B cell (primary cell): ENCODE data around the gene TRMT112. TPM values are rescaled to one million over a fixed set of nuclear protein-coding genes. Genes with fewer than 3 reads are reported as not detected.

ENCODE experiments used
- ATAC-seq: fragments of 200-7000 bp; cut with Tn5 transposase; one replicate; pipeline ENCODE4 v1.10.0; 2021; ENCODE audit warnings: low read depth, mild to moderate bottlenecking, moderate number of reproducible peaks, moderate library complexity
- CTCF ChIA-PET: fragments of 350-600 bp; sonication (Branson Sonifier 250); formaldehyde crosslinking; loops from one replicate; lab custom pipeline; 2021; ENCODE audit warnings: antibody characterized with exemption, inconsistent platforms; lab: Charles Lee
- POLR2A ChIA-PET: fragments of 350-600 bp; sonication (Branson Sonifier 250); formaldehyde crosslinking; loops from one replicate; lab custom pipeline; 2021; ENCODE audit warnings: antibody characterized with exemption; lab: Charles Lee
- DNase-seq: peaks from one replicate; pipeline ENCODE4 v3.0.0; 2013
- H2AFZ ChIP-seq: 2 replicates; pipeline ENCODE4 v1.6.1; 2012; ENCODE audit warnings: mild to moderate bottlenecking, low read depth, low read length; ENCODE audit not compliant: insufficient read depth, poor library complexity, severe bottlenecking
- H3K27ac ChIP-seq, 2 donors: 1 replicate in 1 of 2; 2 replicates in 1 of 2; pipeline ENCODE4 v1.5.1; 2012 to 2013; ENCODE audit warnings: low read length in 2 of 2, mild to moderate bottlenecking in 2 of 2, moderate library complexity in 1 of 2
- H3K27me3 ChIP-seq, 4 experiments: fragments of 200-600 bp in 1 of 4; sonication (generic) in 1 of 4; replicated peaks in 1 of 4; 1 replicate in 2 of 4; 2 replicates in 2 of 4; pipeline versions ENCODE4 v1.6.1 to v1.7.0; 2013 to 2016; ENCODE audit warnings: low read length in 3 of 4, mild to moderate bottlenecking in 2 of 4, mixed read lengths in 1 of 4, moderate library complexity in 1 of 4; ENCODE audit not compliant: insufficient read depth in 4 of 4, control insufficient read depth in 3 of 4; ENCODE audit errors: control extremely low read depth in 1 of 4
- H3K36me3 ChIP-seq, 2 experiments: replicated peaks in 1 of 2; 1 replicate in 1 of 2; 2 replicates in 1 of 2; pipeline versions ENCODE4 v1.6.1 to v1.7.1; 2013; ENCODE audit warnings: low read length in 1 of 2; ENCODE audit not compliant: insufficient read depth in 2 of 2, control insufficient read depth in 1 of 2; ENCODE audit errors: control extremely low read depth in 1 of 2, extremely low read depth in 1 of 2
- H3K4me1 ChIP-seq, 2 donors: fragments of 200-600 bp in 1 of 2; sonication (generic) in 1 of 2; 1 replicate in 1 of 2; 2 replicates in 1 of 2; pipeline versions ENCODE4 v1.5.1 to v1.6.1; 2013 to 2017; ENCODE audit warnings: low read length in 2 of 2; ENCODE audit not compliant: control insufficient read depth in 2 of 2, insufficient read depth in 2 of 2
- H3K4me2 ChIP-seq: replicated peaks from 2 replicates; pipeline ENCODE3; 2012; ENCODE audit warnings: mild to moderate bottlenecking, low read depth, low read length; ENCODE audit not compliant: poor library complexity, severe bottlenecking
- H3K4me3 ChIP-seq, 5 experiments: fragments of 200-600 bp in 1 of 5; sonication (generic) in 1 of 5; 1 replicate in 3 of 5; 2 replicates in 2 of 5; pipeline versions ENCODE4 v1.5.1 to v1.7.0; 2011 to 2016; ENCODE audit warnings: low read length in 4 of 5, mild to moderate bottlenecking in 4 of 5, low read depth in 2 of 5, control low read depth in 1 of 5, moderate library complexity in 1 of 5; ENCODE audit not compliant: insufficient read depth in 1 of 5; ENCODE audit errors: control extremely low read depth in 1 of 5, extremely low read depth in 1 of 5
- H3K79me2 ChIP-seq: fragments of 200-600 bp; sonication (generic); one replicate; pipeline ENCODE4 v1.6.0; 2016; ENCODE audit warnings: low read length; ENCODE audit not compliant: control insufficient read depth, insufficient read depth
- H3K9ac ChIP-seq: fragments of 200-600 bp; sonication (generic); 2 replicates; pipeline ENCODE4 v1.6.1; 2017; ENCODE audit warnings: mild to moderate bottlenecking, low read length, moderate library complexity
- H3K9me3 ChIP-seq, 3 donors: one replicate each; pipeline versions ENCODE4 v1.6.1 to v1.7.1; 2013; ENCODE audit warnings: low read length in 2 of 3; ENCODE audit not compliant: control insufficient read depth in 2 of 3, insufficient read depth in 1 of 3; ENCODE audit errors: control extremely low read depth in 1 of 3
- H4K20me1 ChIP-seq: 2 replicates; pipeline ENCODE4 v1.6.0; 2012; ENCODE audit warnings: mild to moderate bottlenecking, low read length; ENCODE audit not compliant: insufficient read depth, control insufficient read depth, poor library complexity, severe bottlenecking
- H3K27ac Mint-ChIP-seq: one replicate; pipeline ENCODE4 v1.8.0; 2021; ENCODE audit warnings: mixed read lengths
- H3K27me3 Mint-ChIP-seq: one replicate; pipeline ENCODE4 v1.8.0; 2021; ENCODE audit warnings: mixed read lengths
- H3K4me1 Mint-ChIP-seq: one replicate; pipeline ENCODE4 v1.8.0; 2021; ENCODE audit warnings: mixed read lengths
- H3K4me3 Mint-ChIP-seq: one replicate; pipeline ENCODE4 v1.8.0; 2021; ENCODE audit warnings: mixed read lengths
- H3K9me3 Mint-ChIP-seq: one replicate; pipeline ENCODE4 v1.8.0; 2022; ENCODE audit warnings: mixed read lengths; ENCODE audit not compliant: insufficient read depth
- EZH2 ChIP-seq: IDR thresholded peaks from 2 replicates; pipeline ENCODE4 v1.6.1; 2012; ENCODE audit warnings: borderline replicate concordance, low read depth, mild to moderate bottlenecking, moderate library complexity, low read length; ENCODE audit not compliant: insufficient read depth, poor library complexity, severe bottlenecking
- WGBS: methylation state at CpG from one replicate; pipeline ENCODE4 v1.1.5; 2013; ENCODE audit warnings: missing lambda C conversion rate; ENCODE audit not compliant: insufficient coverage; 5-methylcytosine and 5-hydroxymethylcytosine counted together
- intact Hi-C: fragments of 100-400 bp; cut with micrococcal nuclease; formaldehyde crosslinking; loops from one replicate; pipeline ENCODE4 v1.10.0; 2022
- polyA plus RNA-seq: library from polyadenylated mRNA; depleted of rRNA; stranded (reverse); fragments of >200 nt; gene quantifications from 2 replicates; pipeline ENCODE4 v1.2.3, GENCODE V29; 2012
- small RNA-seq: library from RNA; depleted of rRNA; stranded (forward); fragments of <200 nt; gene quantifications from one replicate; pipeline ENCODE3, GENCODE V24; 2012; ENCODE audit warnings: low replicate concordance, low read depth; ENCODE audit not compliant: insufficient read length
- total RNA-seq, 2 donors: library from RNA; stranded (reverse); fragments of 120-200 nt in 1 of 2; gene quantifications; 1 replicate in 1 of 2; 2 replicates in 1 of 2; pipeline versions ENCODE4 v1.2.3 to v1.2.4, GENCODE V29; 2013 to 2022
- TF ChIP-seq, protein P1 (sequence below): fragments of 200-600 bp; IDR thresholded peaks from one replicate; pipeline ENCODE4 v1.8.0; 2022; ENCODE audit warnings: antibody characterized with exemption, mild to moderate bottlenecking

TRMT112 gene
- total and polyA plus RNA-seq, 2 donors (not counting 1 experiment from before 2014, with no cell fraction given) = 133 to 231 TPM

DNA sequence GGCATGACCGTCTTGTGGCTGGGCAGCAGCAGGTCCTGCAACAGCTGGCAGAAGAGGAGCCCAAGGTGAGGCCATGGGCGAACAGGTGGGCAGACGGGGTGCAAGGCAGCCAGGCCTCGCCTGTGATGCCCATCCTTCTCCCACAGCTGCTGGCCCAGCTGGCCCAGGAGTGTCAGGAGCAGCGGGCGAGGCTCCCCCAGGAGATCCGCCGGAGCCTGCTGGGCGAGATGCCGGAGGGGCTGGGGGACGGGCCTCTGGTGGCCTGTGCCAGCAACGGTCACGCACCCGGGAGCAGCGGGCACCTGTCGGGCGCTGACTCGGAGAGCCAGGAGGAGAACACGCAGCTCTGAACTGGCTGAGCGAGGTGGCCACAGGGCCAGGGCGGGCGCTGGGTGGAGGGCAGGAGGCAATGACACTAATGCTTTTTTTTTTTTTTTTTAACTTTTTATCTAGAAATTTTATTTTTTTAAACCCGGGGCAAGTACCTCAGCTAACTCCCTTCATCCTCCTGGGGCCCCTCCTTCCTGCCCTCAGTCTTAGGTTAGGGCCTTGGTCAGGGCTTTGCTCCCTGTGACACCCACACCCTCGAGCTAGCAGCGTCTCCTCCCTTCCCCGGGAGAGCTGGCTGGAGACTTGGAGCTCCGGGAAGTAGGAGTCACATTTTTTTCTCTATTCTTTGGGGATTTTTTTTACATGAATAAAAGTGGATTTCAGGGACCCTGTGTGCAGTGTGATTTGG, 50.0 kb downstream of the TRMT112 start:
- Mint-ChIP-seq H3K4me3 (no peak overlapping the region), H3K9me3 (no peaks in the 10 kb centered on the region), H3K27me3 (no peaks in the 10 kb centered on the region), H3K4me1 (peaks cover 19% of the 10 kb centered on the region), H3K27ac (peak overlapping the region; percentile 56)
- TF ChIP-seq, protein P1, sequence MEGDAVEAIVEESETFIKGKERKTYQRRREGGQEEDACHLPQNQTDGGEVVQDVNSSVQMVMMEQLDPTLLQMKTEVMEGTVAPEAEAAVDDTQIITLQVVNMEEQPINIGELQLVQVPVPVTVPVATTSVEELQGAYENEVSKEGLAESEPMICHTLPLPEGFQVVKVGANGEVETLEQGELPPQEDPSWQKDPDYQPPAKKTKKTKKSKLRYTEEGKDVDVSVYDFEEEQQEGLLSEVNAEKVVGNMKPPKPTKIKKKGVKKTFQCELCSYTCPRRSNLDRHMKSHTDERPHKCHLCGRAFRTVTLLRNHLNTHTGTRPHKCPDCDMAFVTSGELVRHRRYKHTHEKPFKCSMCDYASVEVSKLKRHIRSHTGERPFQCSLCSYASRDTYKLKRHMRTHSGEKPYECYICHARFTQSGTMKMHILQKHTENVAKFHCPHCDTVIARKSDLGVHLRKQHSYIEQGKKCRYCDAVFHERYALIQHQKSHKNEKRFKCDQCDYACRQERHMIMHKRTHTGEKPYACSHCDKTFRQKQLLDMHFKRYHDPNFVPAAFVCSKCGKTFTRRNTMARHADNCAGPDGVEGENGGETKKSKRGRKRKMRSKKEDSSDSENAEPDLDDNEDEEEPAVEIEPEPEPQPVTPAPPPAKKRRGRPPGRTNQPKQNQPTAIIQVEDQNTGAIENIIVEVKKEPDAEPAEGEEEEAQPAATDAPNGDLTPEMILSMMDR = no peak
- TF ChIP-seq EZH2 = no peak
- Histone ChIP-seq H4K20me1 (no peaks in the 10 kb centered on the region), H3K36me3 (no peaks in the 10 kb centered on the region), H2AFZ (no peak overlapping the region), H3K4me1 (peaks cover 14 to 29% of the 10 kb centered on the region in 2 donors), H3K79me2 (no peaks in the 10 kb centered on the region), H3K9me3 (peaks cover 0 to 3% (median 0%) of the 10 kb centered on the region in 3 donors), H3K27me3 (no peaks in the 10 kb centered on the region), H3K4me3 (no peak overlapping the region), H3K27ac (no peak overlapping the region), H3K9ac (no peak overlapping the region), H3K4me2 (peak overlapping the region; percentile 92)
- ChIA-PET POLR2A (no interaction called here), CTCF (interaction anchor here (1.0 to 5.7 kb wide), 4 partner anchors 17 to 62 kb away, joined by 3 to 51 read pairs (median 24); partner anchors contain the start of genes FERMT3, PLCB3 and PPP1R14B)
- no peak for DNase-seq
- intact Hi-C loops = no loop called here
- 92% methylated on average over 16 of the region's 27 CpGs for WGBS
- ATAC-seq = no peak

Small RNA genes within 50 kb of the gene (small RNA-seq; reads per million reads assigned to genes)
- not detected for gene MIR7155
- not detected for gene RF00019

Other genes with a start within 250 kb of the TRMT112 start
- 6.8 and 8.6 TPM in 2 replicates for gene MACROD1, start 151.4 kb downstream of the TRMT112 start, total RNA-seq
- 2.7 and 3.6 TPM in 2 replicates for gene MACROD1, start 151.4 kb downstream of the TRMT112 start, polyA plus RNA-seq
- 78.7 and 87.8 TPM in 2 replicates for gene STIP1, start 131.4 kb downstream of the TRMT112 start, total RNA-seq
- gene STIP1, start 131.4 kb downstream of the TRMT112 start, polyA plus RNA-seq = 42.1 and 49.8 TPM in 2 replicates
- 96.2 and 106 TPM in 2 replicates for gene FERMT3, start 110.8 kb downstream of the TRMT112 start, total RNA-seq
- 152 and 170 TPM in 2 replicates for gene FERMT3, start 110.8 kb downstream of the TRMT112 start, polyA plus RNA-seq
- gene TRPT1, start 91.4 kb downstream of the TRMT112 start, total RNA-seq = 59.6 and 62.0 TPM in 2 replicates
- 112 and 145 TPM in 2 replicates for gene TRPT1, start 91.4 kb downstream of the TRMT112 start, polyA plus RNA-seq
- gene NUDT22, start 91.3 kb downstream of the TRMT112 start, total RNA-seq = 97.2 and 104 TPM in 2 replicates
- 109 and 139 TPM in 2 replicates for gene NUDT22, start 91.3 kb downstream of the TRMT112 start, polyA plus RNA-seq
- gene DNAJC4, start 87.0 kb downstream of the TRMT112 start, total RNA-seq = 65.9 and 74.4 TPM in 2 replicates
- gene DNAJC4, start 87.0 kb downstream of the TRMT112 start, polyA plus RNA-seq = 93.1 and 105 TPM in 2 replicates
- gene VEGFB, start 83.0 kb downstream of the TRMT112 start, total RNA-seq = 152 and 153 TPM in 2 replicates
- 56.4 and 64.6 TPM in 2 replicates for gene VEGFB, start 83.0 kb downstream of the TRMT112 start, polyA plus RNA-seq
- 23.7 and 25.7 TPM in 2 replicates for gene FKBP2, start 76.5 kb downstream of the TRMT112 start, total RNA-seq
- 38.2 and 56.5 TPM in 2 replicates for gene FKBP2, start 76.5 kb downstream of the TRMT112 start, polyA plus RNA-seq
- 39.2 and 41.2 TPM in 2 replicates for gene PPP1R14B, start 70.6 kb downstream of the TRMT112 start, total RNA-seq
- gene PPP1R14B, start 70.6 kb downstream of the TRMT112 start, polyA plus RNA-seq = 35.9 and 51.0 TPM in 2 replicates
- 7.6 and 8.1 TPM in 2 replicates for gene PLCB3, start 66.0 kb downstream of the TRMT112 start, total RNA-seq
- 2.7 and 3.0 TPM in 2 replicates for gene PLCB3, start 66.0 kb downstream of the TRMT112 start, polyA plus RNA-seq
- gene BAD, start 32.9 kb downstream of the TRMT112 start, total RNA-seq = 24.0 and 25.0 TPM in 2 replicates
- 22.7 and 39.1 TPM in 2 replicates for gene BAD, start 32.9 kb downstream of the TRMT112 start, polyA plus RNA-seq
- gene GPR137, start 31.7 kb downstream of the TRMT112 start, total RNA-seq = 62.5 and 66.1 TPM in 2 replicates
- gene GPR137, start 31.7 kb downstream of the TRMT112 start, polyA plus RNA-seq = 49.9 and 58.8 TPM in 2 replicates
- 0.32 and 0.39 TPM in 2 replicates for gene KCNK4, start 26.3 kb downstream of the TRMT112 start, total RNA-seq
- gene KCNK4, start 26.3 kb downstream of the TRMT112 start, polyA plus RNA-seq = 0.09 TPM in 1 of 2 replicates, not detected in the other
- gene CATSPERZ, start 17.2 kb downstream of the TRMT112 start, total RNA-seq = not detected in 2 replicates
- 0.39 TPM in 1 of 2 replicates, not detected in the other for gene CATSPERZ, start 17.2 kb downstream of the TRMT112 start, polyA plus RNA-seq
- 39.6 and 43.1 TPM in 2 replicates for gene ESRRA, start 12.0 kb downstream of the TRMT112 start, total RNA-seq
- 16.3 and 19.5 TPM in 2 replicates for gene ESRRA, start 12.0 kb downstream of the TRMT112 start, polyA plus RNA-seq
- gene PRDX5, start 562 bp upstream of the TRMT112 start, total RNA-seq = 50.4 and 56.3 TPM in 2 replicates
- gene PRDX5, start 562 bp upstream of the TRMT112 start, polyA plus RNA-seq = 95.5 and 96.9 TPM in 2 replicates
- 172 and 180 TPM in 2 replicates for gene CCDC88B, start 22.6 kb upstream of the TRMT112 start, total RNA-seq
- 208 and 230 TPM in 2 replicates for gene CCDC88B, start 22.6 kb upstream of the TRMT112 start, polyA plus RNA-seq
- gene RPS6KA4, start 41.6 kb upstream of the TRMT112 start, total RNA-seq = 22.6 and 24.2 TPM in 2 replicates
- gene RPS6KA4, start 41.6 kb upstream of the TRMT112 start, polyA plus RNA-seq = 30.4 and 32.5 TPM in 2 replicates
- gene SLC22A11, start 238.4 kb upstream of the TRMT112 start, total RNA-seq = not detected in 2 replicates
- gene SLC22A11, start 238.4 kb upstream of the TRMT112 start, polyA plus RNA-seq = not detected in 2 replicates